DLD1 (cell line): Measurements from ENCODE around the gene VOPP1.
"Not testable (repeated sequence)": the region's sequence is repeated elsewhere in the genome, so short reads cannot be mapped to it uniquely, and the experiment has no call there.

Source experiments
- in situ Hi-C: cut with HindIII; loops from 2 replicates; pipeline ENCODE4 v1.10.0; 2017; ENCODE audit warnings: low sequenced_read_pairs

Gene VOPP1

DNA sequence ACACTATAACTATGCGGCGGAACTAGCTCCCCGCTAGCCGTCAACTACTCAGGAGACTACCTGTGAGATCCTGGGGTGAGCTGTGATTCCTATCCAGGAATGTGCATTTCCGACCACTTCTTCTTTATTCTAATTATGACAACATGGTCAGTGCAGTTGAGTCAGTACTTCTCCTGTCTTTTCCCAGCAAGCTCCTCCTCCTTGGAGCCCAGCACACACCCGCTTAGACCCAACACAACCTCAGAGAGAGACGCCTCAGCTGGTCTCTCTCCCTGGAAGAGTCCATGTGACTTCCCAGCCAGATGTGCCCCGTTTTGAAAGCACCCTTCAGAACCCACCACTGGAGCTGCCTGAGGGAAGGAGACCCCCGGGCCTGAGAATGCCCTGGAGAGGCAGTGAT, 100.7 kb downstream of the VOPP1 start:
- in situ Hi-C loops = not testable (repeated sequence)

DNA sequence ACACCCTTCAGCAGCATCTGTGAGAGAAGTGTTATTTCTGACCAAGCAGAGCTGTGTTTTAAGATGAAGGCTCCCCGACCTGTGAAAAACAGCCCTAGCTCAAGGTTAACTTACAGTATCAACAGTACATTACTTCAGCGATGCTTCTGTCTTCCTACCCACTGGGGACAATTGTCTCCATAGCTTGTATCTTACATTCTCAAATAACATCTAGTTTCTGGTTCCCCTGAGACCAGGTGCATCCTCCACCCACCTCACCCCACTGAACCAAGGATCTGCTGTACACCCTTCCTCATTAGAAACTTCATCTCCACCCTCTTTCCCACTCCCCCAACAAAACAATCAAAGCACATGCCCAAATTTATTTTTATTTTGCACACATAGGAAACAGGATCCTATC, 102.0 kb downstream of the VOPP1 start:
- in situ Hi-C loops = no loop called here

DNA sequence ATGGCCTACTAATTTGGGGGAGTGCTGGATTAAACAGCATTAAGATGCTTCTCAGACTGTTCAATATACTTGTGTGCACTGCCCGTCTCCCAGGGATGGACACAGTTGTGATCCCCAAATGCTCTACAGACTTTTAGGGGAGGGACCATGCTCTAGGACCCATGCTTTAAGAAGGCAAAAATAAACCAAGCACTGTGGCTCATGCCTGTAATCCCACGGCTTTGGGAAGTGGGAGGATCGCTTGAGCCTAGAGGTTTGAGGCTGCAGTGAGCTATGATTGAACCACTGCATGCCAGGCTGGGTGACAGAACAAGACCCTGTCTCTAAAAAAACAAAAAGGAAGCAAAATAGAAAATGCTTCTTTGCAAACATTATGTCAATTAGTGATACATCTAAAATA, 102.6 kb downstream of the VOPP1 start:
- in situ Hi-C loops = no loop called here

DNA sequence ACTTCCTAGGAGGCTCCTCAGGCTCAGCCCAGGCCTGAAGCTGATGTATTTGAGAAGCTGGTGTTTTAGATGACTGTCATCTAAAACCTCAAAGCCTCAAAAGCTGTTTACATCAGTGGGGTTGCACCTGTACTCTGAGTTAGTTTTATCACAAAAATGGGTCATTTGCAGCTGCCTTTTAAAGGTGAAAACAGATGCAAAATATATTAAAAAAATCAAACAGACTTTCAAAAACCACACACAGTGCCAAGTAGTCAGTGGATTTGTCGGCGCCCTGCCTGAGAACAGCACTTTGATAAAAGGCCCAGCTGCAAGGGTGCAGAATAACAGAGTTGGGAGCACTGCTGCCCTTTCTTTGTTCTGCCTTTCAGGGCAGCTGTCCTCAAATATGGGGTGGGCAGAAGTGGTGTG, 103.0 kb downstream of the VOPP1 start:
- in situ Hi-C loops = no loop called here

DNA sequence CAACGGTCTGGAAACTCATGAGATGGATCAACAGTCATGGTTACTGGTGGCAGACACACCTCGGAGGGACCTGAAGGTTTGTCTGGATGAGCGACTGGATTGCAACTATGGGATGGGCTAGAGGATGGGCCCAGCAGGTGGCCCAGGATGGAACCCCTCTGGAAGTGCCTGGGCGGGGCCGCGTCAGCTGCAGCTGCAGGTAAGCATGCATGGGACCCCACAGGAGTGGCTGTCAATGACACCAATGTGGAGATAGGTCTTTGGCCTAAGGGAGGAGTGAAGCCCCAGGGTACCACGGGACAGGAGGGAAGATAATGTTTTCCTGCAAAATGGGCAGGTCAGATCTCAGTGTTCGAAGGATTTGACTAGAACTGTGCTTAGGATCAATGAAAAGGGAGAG, 103.8 kb downstream of the VOPP1 start:
- in situ Hi-C loops = no loop called here

DNA sequence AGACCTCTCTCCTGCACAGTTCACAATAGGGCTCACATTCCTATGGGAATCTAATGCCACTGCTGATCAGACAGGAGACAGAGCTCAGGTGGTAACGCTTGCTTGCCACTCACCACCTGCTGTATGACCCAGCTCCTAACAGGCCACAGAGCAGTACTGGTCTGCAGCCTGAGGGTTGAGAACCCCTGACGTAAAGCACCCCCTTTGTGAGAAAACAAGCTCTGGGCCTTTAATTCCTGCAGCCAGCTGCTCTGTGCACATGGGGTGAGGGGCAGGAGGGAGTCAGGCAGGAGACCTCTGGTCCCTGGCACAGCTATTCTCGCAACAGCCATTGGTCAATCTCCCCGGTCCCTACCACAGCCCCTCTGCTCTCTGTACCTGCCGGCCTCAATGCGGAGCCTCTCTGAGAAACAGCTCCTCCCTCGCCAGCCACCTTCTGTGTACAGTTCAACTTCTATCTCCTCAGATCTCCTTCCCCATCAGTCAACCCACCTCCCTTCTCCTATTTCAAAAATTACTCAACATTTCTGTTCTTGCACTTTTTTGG, 105.2 kb downstream of the VOPP1 start:
- in situ Hi-C loops = no loop called here

DNA sequence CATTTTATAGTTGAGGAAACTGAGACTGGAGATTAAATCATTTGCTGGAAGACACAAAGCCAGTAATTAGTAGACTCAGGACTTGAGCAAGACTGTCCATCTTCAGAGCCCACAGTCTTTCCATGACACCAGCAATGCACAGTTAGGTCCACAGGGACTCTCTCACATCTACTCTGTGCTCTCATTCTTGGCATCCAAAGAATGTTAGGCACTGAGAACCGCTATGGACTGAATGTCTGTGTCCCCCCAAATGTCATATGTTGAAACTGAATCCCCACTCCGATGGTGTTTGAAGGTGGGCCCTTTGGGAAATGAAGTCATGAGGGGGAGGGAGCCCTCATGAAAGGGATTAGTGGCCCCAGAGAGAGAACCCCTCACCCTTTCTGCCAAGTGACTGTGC, 106.6 kb downstream of the VOPP1 start:
- in situ Hi-C loops = no loop called here

DNA sequence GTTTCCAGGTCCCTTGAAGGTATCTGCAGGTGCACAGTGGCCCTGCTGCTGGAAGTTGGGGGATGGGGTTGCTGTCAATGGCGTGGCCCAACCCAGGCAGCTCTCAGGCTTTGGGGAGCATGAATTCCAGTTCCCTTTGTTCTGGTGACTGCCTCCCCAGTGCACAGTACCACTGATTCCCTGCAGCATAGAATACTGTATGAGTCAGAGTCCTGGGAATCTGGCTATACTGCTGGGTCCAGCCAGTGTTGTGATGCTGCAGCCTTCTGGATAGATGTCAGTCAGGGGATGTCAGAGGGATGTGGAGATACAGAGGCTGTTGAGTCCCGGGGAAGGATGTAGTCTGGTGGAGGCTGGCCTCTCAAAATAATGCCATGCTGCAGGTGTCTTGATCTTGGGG, 107.9 kb downstream of the VOPP1 start:
- in situ Hi-C loops = no loop called here

DNA sequence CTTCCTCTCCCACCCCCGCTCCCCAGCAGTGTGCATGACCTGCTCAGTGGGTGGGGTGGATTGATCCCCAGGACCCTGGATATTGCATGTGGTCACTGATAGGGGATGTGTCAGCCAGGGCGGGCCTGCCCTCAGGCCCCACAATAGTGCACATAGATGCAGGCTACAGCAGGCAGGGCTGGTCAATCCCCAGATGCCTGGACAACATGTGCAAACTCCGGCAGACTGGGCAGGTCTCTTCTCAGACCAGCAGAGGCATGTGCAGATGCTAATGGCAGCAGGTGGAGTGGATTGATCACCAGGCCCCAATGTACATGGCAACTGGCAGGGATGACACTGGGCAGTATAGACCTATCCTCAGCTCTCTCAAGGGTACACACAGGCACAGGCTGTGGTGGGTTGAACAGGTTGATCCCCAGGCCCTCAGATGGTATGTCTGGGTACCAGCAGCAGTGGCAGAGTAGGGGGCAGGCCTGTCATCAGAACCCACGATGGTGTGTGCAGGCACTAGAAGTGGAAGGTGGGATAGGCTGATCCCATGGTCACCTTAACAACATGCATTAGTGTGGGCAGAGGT, 108.5 kb downstream of the VOPP1 start:
- in situ Hi-C loops = no loop called here

DNA sequence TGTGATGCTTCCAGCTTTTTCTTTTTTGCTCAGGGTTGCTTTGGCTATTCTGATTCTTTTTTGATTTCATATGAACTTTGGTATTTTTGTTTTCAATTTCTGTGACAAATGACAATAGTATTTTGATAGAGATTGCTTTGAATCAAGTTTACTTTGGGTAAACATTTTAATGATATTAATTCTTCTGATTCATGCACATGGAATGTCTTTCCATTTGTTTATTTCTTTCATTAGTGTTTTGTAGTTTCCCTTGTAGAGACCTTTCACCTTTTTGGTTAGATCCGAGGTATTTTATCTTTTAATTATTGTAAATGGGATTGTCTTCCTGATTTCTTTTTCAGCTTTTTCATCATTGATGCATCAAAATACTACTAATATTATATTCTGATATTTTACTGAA, 114.0 kb downstream of the VOPP1 start:
- in situ Hi-C loops = no loop called here

DNA sequence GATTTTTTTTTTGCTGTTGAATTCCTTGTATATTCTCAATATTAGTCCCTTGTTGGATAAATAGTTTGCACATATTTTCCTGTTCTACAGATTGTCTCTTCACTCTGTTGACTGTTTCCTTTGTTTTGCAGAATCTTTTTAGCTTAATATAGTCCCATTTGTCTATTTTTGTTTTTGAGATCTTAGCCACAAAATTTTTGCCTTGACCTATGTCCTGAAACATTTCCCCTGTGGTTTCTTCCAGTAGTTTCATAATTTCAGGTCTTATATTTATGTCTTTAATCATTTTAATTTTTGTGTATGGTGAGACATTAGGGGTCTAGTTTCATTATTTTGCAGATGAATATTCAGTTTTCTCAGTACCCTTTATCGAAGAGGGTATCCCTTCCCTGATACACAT, 114.5 kb downstream of the VOPP1 start:
- in situ Hi-C loops = no loop called here

DNA sequence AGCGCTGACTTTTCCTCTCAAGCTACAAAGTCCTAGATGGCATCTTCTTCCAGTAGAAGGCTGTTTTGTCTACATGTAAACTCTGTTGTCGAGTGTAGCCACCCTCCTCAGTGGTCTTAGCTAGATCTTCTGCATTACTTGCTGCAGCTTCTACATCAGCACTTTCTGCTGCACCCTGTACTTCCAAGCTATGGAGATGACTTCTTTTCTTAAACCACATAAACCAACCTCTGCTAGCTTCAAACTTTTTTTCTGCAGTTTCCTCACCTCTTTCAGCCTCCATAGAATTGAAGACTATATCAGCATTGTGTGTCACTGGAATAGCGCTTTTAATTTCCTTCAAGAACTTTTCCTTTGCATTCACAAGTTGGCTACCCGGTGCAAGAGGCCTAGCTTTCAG, 119.3 kb downstream of the VOPP1 start:
- in situ Hi-C loops = no loop called here

DNA sequence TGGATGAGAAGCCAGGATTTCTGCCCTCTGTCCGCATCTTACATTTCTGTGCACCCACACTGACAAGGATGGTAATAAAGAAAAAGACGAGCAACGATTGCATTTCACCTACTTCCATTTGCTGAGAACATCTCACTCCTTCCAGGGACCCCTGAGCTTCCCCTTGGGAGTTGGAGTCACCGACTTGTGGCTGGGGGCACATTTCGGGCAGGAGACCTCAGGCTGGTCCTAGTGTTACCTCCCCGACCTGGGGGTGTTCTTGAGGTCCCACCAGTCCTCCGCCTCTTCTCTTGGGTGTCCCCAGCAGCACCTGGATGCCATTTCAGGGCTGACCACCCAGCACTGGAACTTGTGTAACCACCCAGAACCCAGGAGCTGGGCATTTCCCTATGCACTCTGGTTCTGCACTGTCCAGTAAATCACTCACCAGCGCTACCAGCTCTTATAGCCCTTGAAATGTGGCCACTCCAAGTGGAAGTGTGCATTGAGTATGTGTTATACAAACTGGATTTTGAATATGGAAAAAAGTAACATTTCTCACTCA, 122.2 kb downstream of the VOPP1 start:
- in situ Hi-C loops = no loop called here

DNA sequence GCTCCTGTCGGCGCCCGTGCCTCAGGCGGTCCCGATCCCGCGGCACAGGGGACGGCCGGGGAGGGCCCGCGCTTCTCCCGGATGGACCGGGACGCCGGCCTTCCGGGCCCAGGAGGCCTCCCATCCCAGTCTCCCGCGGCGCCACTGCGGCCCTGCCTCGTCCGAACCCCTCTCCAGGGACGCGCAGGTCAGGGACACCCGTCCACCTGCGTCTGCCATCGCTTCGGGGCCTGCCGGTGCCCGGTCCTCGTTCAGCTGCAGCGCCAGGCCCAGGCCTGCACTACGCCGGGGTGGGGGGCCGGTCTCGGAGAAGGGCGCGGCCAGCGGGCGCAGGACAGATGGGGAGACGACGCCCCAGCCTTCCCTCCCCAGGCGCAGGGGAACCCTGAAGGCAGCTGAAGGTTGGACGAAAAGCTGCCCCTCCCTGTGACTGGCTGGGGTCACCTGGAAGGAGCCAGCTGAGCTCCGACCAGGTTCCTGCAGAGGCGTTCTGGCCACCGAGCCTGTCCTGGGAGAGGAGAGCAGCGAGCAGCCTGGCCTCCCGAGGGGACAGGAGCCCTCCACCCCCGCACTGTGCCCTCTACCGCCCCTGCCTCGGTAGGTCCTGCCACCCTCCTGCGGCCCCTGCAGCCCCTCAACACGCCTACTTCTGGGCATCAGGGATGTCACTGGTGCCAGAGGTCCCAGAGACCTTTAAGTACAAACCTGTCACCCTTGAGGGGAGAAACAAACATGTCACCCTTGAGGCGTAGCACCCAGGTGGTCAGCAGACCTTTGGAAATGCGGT, 122.9 kb downstream of the VOPP1 start:
- in situ Hi-C loops = no loop called here

DNA sequence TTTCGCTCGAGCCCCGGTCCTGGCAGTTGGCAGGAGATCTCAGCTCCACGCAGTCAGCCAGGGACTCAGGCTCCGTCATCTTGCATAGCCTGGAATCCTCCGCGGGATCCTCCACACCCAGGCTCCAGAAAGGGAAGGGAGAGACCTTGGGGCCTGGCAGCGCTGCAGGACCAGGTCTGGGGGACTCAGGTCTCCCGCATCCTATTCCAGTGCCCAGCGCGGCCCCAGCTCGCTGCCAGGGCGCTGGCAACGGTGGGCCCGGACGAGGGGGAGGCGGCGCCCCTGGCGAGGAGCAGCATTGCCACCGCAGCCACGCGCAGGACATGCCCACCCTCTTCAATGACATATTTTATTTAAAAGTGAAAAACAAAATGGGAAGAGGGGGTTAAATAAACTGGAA, 123.8 kb downstream of the VOPP1 start:
- in situ Hi-C loops = no loop called here

DNA sequence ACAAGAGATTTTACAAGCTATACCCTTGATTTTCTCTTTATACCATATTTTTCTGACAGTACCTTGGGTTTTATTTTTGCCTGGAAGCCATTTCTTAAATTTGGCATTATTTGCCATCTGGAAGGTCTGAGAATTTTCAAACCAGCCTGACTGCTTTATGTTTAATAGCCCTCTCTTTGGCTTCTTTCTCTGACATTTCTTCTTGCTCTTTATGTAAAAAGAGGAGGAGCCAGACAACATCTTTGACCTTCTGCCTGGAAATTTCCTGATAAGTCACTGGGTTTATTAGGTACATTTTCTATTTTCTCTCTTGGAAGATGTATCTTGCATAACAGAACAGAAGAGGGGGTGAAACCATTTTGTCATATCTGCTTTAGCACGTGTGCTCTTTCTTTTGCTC, 127.5 kb downstream of the VOPP1 start:
- in situ Hi-C loops = no loop called here

DNA sequence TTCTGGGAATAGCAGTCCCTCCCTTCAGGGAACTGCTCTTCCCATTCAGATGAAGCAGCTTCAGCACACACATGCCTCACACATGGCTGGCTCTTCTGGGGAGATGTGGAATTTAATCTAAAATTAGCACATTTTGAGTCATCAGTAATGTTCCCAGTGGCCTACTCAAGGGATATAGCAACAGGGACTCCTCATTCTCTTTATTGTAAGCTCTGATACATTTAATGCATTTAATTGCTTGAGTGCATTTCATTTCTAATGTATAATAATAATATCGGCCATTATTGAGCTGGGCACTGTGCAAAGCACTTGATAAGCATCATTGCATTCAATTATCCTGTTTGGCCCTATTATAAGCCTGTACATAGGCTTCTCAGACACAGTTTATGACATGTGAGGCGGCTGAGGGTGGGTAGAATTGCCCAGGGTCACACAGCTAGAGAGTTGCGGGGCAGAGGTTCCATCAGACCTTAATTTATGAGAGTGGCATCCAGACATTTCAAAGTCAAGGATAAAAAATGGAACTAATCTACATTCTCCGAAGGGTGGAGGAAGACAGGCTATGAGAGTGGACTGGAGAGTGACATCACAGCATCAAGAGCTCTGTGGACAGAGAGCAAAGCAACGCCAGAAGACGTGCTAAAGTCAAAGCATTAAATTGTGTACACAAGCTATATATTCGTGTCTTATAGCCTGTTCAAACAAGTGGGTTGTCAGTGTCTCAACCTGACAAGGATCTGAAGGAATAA, 130.4 kb downstream of the VOPP1 start:
- in situ Hi-C loops = no loop called here

DNA sequence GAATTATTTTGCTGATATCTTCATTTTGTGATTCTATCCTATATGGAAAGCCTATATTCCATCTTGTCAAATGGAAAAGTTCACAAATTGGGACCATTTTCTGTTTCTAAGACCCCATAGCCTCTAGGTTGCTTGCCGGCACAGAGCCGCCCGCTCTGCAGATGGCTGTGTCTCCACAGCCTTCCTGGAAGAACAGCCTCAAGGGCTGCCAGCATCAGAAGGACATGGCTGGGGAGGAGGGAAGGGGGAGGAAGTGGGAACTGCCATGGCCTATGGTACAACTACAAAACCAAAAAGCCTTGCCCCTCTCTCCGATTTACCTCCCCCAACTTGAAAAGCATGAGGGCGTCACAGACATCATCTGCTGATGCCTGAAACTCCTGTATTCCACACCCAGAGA, 131.3 kb downstream of the VOPP1 start:
- in situ Hi-C loops = no loop called here

DNA sequence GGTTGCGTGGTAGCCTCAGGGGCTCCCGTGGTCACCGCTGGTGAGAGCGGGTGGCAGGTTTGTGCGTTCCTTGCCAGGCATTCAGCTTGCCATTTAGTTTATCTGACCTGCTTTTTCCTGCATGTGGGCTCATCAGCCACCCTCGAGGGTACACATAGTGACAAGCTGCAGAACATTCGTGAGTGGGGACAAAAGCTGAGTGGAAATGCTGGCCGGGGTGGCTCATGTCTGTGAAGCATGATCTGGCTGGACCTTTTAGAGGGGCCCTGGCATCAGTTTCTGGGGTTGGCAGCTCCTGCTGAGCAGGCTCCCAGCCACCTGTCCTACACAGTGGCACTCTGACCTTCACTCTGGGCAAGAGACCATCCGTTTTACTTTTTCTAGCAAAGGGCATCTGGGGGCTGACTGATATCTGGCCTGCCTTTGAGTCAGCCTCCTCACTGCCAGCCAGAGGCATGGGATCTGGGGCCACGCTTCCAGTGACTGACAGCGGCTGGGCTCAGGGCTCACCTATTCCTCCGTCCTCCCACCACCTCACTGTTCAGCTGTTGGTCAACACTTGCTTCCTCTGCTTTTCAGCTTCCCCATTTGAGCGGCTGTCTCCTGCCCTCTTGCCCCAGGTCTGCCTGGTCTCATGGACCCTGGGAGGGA, 132.1 kb downstream of the VOPP1 start:
- in situ Hi-C loops = no loop called here

DNA sequence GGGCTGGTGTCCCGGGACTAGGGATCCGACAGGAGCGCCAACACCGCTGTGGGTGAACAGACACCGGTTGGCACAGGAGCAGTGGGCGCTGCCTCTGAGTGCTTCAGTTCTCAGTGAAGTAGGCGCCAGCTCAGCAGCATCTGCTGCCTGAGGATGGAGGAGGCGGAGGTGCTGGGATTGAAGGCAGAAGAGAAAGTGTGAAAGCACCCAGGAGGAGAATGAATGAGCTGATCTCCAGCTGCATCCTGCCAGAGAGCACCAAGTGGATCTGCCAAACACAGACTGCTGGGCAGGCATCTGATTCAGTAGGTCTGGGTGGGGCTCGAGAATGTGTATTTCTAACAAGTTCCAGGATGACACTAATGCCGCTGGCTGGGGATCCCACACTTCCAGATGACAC, 132.7 kb downstream of the VOPP1 start:
- in situ Hi-C loops = no loop called here
